CD4-positive, alpha-beta T cell treated with Interleukin-10 for 1 hour (primary cell): ENCODE measurements around the gene SLC39A6.
"Not testable (repeated sequence)": the region's sequence is repeated elsewhere in the genome, so short reads cannot be mapped to it uniquely, and the experiment has no call there.

ENCODE experiments used
- DNase-seq: peaks from one replicate; pipeline ENCODE4 v3.0.0-alpha.2; 2020

The SLC39A6 gene, protein sequence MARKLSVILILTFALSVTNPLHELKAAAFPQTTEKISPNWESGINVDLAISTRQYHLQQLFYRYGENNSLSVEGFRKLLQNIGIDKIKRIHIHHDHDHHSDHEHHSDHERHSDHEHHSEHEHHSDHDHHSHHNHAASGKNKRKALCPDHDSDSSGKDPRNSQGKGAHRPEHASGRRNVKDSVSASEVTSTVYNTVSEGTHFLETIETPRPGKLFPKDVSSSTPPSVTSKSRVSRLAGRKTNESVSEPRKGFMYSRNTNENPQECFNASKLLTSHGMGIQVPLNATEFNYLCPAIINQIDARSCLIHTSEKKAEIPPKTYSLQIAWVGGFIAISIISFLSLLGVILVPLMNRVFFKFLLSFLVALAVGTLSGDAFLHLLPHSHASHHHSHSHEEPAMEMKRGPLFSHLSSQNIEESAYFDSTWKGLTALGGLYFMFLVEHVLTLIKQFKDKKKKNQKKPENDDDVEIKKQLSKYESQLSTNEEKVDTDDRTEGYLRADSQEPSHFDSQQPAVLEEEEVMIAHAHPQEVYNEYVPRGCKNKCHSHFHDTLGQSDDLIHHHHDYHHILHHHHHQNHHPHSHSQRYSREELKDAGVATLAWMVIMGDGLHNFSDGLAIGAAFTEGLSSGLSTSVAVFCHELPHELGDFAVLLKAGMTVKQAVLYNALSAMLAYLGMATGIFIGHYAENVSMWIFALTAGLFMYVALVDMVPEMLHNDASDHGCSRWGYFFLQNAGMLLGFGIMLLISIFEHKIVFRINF

DNA sequence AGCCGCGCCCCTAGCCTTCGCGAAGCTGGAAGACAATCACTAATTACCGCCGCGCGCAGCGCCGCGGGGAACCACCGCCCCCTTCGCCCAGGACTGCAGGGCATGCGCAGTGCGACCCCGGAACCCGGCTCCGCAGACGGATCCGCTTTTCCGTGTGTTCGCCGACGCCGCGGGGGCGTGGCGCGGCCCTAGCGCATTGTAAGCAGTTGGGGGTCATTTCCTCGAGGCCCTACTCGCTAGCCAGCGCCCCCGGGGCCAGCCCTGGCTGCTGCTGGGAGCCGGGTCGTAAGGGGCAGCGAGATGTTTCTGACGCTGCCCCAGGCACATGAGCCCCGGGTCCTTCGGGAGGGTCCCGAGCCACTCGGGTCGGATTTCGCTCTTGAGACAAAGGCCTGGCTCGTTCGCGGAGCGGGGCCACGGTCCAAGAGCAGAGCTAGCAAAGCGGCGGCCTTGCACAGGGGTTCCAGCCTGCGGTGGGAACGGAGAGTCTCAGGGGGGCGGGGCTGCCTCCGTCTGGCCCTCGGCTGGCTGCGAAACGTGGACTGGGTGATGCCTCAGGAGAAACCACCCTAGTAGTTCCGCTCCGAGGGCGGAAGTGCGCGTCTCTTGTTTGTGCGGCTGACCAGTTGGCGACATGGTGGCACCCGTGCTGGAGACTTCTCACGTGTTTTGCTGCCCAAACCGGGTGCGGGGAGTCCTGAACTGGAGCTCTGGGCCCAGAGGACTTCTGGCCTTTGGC lies at the start of gene SLC39A6, which contains the start of gene ELP2:
TSS of gene SLC39A6 (minus strand) at position 41 of the 739 bp plus-strand sequence. CDS start 2,333 bp downstream, outside the sequence.
TSS of gene ELP2 (plus strand) at position 600 of the 739 bp plus-strand sequence. CDS start at position 635, 35 bp downstream.
- DNase-seq = peak; percentile 96

DNA sequence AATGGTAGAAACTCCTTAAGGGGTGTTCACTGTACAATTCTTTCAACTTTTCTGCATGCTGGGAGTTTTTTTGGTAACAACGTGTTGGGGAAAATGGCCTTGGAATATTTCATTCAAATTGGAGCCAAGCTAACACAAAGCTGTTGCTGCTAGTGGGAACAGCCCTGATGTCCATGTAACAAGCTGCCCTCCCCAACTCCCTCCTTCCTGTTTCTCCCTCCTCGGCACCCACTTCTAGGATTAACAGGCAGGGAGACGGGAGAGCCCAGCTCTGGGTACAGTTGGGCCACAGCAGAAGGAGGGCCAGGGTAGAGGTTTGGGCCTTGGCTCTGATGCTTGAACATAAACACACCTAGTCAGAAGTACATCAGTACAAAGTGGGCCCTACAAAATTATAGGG lies 48.8 kb upstream of the SLC39A6 start:
- no peak for DNase-seq

DNA sequence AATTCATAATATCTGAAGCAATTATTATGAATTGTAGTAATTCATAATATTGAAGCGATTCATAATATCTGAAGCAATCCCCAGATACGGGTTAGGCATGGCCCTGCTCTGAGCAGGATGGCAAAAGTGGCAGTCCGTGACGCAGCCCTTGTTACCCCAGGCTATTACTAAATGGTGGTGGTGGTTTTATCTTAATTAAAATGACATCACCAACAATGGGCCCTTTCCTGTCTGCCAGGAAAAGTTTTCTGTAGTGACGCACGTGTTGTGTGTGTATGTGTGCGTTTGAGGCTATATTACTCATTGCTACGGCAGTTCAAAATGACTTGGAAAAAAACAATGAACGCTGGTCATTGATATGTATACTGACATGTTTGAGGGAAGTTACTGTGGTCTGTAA lies 47.6 kb upstream of the SLC39A6 start:
- DNase-seq = no peak

DNA sequence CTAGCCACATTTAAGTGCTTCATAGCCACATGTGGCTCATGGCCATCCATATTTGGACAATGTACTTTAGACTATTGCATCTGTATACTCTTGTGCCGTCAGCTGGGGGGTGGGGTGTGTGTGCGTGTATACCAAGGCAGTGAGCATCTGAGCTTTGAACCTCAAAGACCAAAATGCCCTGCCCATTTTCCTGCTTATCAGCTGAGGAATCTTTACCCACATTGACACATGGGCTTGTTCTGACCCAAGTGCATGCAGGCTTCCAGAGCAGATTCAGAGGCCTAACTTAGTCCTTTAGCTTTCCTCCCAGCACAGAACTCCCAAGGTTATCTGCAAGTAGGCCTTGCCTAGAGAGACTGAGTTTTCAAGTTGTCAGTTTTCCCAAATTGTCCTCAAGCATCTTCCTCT lies 47.0 kb upstream of the SLC39A6 start:
- no peak for DNase-seq

DNA sequence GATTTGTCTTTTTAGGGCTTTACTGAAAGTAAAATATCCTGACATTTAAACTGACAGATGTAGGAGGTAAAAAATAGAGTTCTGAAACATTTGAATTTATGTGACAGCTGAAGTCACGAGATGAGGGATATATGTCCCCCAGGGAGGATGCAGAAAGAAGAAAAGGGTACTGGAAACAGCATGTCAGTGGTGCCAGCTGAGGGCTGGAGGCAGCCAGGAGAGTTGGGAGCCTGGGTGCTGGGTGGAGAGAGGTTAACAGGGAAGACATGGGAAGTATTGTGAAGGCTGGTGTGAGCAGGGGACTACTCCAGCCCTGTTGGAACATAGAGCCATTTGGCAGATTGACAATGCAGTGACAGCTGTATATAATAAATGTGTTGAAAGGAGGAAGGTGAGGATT lies 46.3 kb upstream of the SLC39A6 start:
- DNase-seq = no peak

DNA sequence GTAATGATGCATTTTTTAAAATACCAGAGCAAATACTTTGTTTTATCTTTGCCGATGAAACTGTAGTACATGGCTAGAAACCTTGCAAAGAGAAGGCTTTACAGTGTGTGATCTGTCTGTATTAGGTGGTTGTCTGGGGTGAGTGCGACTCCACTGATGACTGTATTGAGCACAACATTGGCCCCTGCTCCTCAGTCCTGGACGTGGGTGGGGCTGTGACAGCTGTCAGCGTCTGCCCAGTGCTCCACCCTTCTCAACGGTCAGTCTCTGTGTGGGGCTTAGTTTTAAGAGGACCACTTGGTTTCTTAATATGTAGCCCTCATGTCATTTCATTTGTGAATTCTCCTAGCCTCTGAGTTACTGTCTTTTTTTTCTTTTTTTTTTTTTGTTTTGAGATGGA lies 40.8 kb upstream of the SLC39A6 start:
- no peak for DNase-seq

DNA sequence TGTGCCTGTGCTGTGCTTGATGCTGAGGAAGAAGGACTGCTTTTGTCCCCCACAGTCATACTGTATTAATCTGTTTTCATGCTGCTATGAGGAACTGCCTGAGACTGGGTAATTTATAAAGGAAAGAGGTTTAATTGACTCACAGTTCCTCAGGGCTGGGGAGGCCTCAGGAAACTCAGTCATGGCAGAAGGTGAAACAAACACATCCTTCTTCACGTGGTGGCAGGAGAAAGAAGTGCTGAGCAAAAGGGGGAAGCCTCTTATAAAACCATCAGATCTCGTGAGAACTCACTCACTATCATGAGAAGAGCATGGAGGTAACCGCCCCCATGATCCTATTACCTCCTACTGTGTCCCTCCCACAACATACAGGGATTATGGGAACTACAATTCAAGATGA lies 39.2 kb upstream of the SLC39A6 start:
- DNase-seq = not testable (repeated sequence)

DNA sequence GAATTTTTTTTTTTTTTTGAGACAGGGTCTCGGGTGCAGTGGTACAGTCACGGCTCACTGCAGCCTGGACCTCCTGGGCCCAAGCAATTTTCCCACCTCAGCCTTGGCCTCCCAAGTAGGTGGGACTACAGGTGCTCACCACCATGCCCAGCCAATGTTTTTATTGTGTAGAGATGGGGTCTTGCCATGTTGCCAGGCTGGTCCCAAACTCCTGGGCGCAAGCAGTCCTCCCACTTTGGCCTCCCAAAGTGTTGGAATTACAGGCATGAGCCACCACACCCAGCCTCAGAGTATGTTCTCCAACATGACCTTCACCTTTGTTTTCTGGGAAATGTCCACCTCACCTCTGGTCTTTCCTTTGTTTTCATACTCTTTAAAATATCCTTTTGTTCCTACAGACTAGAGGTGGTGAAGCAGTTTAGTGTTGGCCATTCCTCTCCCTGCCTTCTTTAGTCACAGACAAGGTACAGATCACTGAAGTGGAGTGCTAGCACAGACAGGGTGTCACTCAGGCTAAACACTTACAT lies 38.6 kb upstream of the SLC39A6 start:
- no peak for DNase-seq

DNA sequence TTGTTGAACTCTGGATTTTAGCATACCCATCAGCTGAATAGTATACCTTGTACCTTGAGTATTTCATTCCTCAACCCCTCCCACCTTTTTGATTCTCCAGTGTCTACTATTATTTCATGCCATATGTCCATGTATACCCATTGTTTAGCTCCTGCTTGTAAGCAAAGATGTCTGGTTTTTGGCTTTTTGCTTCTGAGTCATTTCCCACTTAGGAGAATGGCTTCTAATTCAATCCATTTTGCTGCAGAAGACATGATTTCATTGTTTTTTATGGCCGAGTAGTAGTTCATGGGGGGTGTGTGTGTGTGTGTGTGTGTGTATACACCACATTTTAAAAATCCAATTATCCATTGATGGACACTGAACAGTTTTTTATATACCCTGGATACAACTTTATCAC lies 33.8 kb upstream of the SLC39A6 start:
- no peak for DNase-seq

DNA sequence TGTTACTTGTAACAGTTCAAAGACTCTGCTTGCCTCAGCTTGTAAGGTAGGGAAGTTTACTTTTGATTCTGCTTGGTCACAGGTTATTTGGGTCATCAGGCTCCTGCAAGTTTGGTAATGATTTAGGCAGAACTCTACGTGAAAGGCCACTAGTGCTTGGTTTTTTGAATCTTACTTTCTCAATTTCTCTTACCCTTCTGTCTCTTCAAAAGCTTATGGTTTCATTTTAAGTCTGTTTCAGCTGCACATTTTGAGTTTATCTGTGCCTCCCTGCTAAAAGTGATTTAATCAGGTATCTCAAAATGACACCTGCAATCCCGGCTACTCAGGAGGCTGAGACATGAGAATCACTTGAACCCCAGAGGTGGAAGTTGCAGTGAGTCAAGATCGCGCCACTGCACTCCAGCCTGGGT lies 31.8 kb upstream of the SLC39A6 start:
- DNase-seq = no peak

DNA sequence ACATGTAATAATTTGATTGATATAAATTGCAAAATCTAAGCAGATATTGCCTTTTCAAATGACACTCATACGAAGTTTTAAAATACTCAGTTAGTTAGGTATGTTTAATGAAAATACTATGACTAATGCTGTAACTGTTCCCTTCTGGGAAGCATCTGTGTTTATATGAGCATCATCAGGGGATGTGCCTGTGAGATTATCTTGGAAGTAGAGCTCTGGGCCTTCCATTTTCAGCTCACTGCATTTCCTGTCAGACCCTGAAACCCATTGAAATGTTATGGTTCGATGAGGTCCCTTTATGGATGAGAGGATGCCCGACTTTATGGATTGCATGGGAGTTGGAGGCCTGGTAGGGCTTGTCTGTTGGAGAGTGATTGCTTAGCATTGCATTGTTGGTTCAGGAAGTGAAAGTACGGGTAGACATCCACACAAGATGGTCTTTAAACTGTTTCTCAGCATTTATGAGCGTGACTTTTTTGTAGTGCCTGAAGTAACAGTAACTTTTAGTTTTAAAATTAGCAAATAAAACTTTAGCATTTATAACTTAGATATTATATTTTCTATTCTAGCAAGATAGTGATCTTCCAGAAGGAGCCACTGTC lies 29.2 kb upstream of the SLC39A6 start:
- no peak for DNase-seq

DNA sequence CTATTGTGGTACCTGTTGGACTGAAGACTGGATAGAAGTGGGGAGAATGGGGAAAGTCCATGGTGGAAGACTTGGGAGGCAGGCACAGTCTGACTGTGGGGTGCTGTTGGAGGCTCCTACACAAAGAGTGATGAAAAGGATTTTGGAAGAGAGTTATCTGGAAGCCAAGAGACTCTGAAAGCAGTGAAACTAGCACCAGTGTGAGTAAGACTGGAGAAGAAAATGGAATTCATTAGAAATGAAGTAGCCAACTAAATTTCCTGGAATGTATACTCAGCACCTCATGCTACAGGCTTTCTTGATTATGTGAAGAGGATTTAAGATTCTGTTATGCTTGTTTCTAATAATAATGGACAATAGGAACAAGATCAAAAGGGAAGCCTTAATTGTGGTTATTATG lies 28.3 kb upstream of the SLC39A6 start:
- DNase-seq = no peak

DNA sequence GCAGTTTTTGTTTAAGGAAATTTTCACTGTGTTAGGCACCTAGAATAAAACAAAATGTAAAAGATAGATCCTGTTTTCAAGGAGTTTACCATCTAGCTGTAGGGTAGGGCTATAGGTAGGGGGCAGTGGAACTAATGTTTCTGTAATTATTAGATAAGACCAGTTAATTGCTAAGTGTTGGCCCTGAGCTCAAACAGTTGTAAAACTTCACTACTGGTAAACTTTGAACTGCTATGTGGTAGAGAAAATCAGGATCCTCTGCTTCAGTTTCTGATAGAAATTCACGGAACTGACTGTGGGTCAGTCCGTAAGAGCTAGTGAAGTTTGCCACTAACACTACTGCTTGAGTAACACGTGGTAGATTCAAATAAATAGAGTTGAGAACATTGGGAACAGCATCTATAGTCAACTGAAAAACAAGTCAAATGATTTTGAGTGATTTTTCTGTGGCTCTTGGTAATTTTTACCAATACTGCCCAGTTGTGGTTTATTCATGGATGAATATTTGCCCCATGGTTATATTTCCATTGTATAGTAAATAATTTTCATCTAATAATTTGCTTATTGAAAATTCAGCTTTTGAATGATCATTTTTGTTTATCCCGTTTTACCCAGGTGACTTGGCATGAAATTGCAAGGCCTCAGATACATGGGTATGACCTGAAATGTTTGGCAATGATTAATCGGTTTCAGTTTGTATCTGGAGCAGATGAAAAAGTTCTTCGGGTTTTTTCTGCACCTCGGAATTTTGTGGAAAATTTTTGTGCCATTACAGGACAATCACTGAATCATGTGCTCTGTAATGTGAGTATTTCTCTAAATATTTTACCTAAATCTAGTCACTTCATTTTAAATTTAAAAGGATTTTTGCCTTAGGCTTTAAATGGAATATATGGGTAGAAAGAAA lies 27.0 kb upstream of the SLC39A6 start:
- no peak for DNase-seq

DNA sequence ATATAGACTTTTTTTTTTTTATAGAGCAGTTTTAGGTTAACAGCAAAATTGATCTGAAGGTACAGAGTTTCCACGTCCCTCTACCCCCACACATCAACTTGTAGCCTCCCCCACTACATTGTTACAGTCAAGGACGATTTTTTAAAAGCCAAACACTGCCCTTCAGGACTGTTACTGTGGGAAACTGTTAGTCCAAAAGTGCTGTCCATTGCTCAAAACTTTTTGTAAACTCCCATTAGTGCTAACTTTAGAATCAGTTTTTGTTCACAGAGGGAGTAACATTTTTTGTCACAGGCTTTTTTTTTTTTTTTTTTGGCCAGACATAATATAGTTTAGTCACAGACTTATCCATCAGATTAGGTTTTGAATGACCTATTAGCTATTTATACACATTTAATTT lies 24.6 kb upstream of the SLC39A6 start:
- DNase-seq = no peak

DNA sequence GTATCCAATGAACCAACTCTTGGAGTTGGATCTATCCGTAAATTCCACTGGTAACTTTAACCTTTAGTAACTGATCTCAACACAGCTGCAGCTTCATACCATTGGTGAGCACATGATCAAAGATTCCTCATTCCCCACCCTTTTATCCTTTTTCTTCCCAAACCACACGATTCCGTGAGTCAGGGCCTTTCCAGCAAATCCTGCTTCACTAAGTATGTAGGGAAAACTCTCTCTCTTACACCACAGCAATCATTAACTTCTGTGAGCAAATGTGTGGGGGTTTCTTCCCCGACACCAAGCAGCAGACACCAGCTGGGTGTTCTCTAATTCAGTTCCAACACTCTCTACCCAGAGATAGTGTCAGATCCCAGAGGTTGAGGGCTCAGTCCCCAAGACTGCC lies 24.1 kb upstream of the SLC39A6 start:
- no peak for DNase-seq

DNA sequence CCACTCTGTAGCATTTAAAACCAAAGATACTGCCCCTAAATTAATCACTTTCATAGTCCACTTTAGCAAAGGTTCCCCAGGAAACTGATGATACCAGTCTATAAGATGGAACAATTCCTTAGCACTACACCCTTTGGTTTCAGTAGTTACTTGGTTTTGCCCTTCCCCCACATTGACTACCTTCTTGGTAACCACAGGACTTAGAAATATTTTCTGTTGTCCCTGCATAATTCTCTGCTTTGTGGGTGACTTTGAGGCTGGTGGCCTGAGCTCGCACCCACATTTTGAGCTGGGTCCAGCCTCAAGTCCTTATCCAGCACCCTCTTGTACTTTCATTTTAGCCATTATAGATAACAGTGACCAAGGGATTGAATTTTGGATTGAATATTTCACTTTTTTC lies 23.6 kb upstream of the SLC39A6 start:
- no peak for DNase-seq

DNA sequence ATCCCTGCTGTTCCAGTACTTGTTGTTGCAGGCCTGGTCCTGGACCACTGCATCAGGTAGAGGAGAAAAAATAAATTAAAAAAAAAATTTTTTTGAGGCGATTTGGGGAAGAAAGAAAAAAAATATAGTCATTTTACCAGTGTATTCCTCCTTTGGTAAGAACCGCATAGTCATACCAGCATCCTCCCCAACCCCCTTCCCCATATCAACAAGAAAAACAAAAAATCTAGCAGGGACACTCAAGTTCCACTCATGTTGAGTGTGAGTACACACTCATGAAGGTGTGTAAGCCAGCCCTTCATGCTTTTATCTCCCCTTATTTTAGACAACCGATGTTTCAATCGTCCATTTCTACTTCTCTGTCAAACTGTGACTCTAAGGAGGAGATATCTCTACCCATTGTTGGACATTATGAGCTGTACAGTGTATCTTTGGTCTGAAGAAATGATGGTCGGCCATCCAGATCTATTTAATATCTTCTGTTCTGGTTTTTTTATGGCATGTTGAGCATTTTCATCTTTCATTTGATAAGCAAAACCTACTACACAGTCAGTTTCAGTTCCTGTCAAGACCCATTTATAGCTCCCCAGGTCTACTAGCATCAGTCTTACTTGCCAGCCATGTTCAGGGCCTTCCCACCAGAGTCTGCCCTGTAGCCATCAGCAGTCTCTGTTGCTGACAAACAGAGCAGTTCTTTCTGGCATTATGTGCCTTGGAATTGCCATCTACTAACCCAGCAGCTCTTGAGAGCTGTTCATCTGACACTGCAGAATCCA lies 20.6 kb upstream of the SLC39A6 start:
- DNase-seq = no peak

DNA sequence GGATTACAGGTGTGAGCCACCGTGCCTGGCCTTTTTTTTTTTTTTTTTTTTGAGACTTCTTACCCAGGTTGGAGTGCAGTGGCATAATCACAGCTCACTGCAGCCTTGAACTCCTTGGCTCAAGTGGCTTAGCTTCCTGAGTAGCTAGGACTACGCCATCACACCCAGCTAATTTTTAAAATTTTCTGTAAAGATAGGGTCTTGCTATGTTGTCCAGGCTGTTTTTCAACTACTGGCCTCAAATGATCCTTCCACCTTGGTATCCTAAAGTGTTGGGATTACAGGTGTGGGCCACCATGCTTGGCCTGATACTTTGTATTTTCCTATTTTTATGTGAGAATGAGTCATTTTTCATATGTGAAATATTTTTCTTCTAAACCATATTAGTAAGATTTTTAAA lies 14.3 kb upstream of the SLC39A6 start:
- no peak for DNase-seq

DNA sequence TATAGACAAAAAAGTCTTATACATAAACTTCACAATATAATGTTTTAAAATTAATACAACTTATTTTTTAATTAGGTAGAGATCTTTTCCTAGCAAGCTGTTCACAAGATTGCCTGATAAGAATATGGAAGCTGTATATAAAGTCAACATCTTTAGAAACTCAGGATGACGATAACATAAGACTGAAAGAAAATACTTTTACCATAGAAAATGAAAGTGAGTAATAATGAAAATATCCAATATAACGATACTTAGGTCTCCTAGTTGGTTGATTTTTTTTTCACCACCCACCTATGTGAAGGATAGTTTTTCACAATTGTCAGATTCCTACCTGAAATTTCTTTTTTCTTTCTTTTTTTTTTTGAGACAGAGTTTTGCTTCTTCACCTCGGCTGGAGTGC lies 13.6 kb upstream of the SLC39A6 start:
- DNase-seq = no peak

DNA sequence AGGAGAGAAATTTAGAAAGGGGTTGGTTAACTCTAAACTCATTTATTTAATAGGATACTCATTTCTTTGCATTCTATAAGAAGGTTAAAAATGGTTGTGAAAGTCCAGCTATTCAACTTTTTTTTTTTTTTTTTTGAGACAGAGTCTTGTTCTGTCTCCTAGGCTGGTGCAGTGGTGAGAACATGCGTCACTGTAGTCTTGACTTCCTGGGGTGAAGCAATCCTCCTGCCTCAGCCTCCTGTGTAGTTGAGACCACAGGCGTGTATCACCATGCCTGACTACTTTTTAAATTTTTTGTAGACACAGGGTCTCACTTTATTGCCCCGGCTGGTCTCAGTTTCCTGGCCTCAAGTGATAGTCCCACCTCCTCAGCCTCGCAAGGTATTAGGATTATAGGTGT lies 12.4 kb upstream of the SLC39A6 start:
- no peak for DNase-seq

DNA sequence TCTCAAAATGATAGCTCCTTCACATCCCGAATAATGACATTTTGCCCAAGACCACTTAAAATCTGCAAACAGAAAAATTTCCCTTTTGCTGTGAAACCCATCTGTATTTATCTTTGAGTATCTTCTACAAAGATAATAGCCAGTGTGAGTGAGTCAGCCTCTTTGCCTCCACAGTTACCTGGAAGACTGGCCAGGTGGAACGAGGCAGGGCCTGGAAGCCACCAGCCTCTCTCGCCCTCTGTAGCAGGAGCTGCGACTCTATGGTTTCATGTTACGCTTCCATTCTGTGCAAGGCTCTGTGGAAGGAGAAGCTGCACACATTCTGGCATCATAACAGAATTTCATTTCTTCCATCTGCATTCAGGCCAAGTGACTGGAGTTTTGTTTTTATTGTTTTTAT lies 10.1 kb upstream of the SLC39A6 start:
- DNase-seq = no peak
